ENCODE results near the gene TRPC4AP. TPM values are rescaled to one million over a fixed set of nuclear protein-coding genes. Genes with fewer than 3 reads are reported as not detected.

Gene TRPC4AP
- total RNA-seq, 1 experiment from 2014 or later: 79.0 TPM

- TF ChIP-seq, protein P1, sequence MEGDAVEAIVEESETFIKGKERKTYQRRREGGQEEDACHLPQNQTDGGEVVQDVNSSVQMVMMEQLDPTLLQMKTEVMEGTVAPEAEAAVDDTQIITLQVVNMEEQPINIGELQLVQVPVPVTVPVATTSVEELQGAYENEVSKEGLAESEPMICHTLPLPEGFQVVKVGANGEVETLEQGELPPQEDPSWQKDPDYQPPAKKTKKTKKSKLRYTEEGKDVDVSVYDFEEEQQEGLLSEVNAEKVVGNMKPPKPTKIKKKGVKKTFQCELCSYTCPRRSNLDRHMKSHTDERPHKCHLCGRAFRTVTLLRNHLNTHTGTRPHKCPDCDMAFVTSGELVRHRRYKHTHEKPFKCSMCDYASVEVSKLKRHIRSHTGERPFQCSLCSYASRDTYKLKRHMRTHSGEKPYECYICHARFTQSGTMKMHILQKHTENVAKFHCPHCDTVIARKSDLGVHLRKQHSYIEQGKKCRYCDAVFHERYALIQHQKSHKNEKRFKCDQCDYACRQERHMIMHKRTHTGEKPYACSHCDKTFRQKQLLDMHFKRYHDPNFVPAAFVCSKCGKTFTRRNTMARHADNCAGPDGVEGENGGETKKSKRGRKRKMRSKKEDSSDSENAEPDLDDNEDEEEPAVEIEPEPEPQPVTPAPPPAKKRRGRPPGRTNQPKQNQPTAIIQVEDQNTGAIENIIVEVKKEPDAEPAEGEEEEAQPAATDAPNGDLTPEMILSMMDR (IDR thresholded peaks at IDR 0.05; ENCODE audit: unreplicated experiment): no peak
- intact Hi-C loops (cut with micrococcal nuclease; ENCODE audit: unreplicated experiment): no loop called here
- no peak for DNase-seq
- Mint-ChIP-seq H3K27ac (ENCODE audit: unreplicated experiment) (no peak overlapping the region), H3K4me1 (ENCODE audit: low read depth, unreplicated experiment) (peaks cover 18% of the 10 kb centered on the region), H3K4me3 (ENCODE audit: low read depth, unreplicated experiment) (no peak overlapping the region), H3K36me3 (ENCODE audit: insufficient read depth, unreplicated experiment) (peaks cover 27% of the 10 kb centered on the region), H3K27me3 (ENCODE audit: unreplicated experiment) (peaks cover 40% of the 10 kb centered on the region), H3K9me3 (ENCODE audit: low read depth, unreplicated experiment) (no peaks in the 10 kb centered on the region)
- BruUV-seq (replicated peaks): no TSS peak
- CTCF ChIA-PET: no interaction called here
These were observed 110.1 kb downstream of the TRPC4AP start for GRCh38 chr20:34982270-34983088.

- Mint-ChIP-seq H3K27me3 (ENCODE audit: unreplicated experiment) (peaks cover 41% of the 10 kb centered on the region), H3K4me1 (ENCODE audit: low read depth, unreplicated experiment) (peaks cover 17% of the 10 kb centered on the region)
- no peak for DNase-seq
These were observed 111.9 kb downstream of the TRPC4AP start for GRCh38 chr20:34980543-34981233.

GRCh38 chr20:34979366-34980153, 113.0 kb downstream of the TRPC4AP start:
- no TSS peak for BruUV-seq (replicated peaks)

More at GRCh38 chr20:34980543-34981233, 111.9 kb downstream of the TRPC4AP start:
- Mint-ChIP-seq H3K4me3 (ENCODE audit: low read depth, unreplicated experiment) (no peak overlapping the region), H3K36me3 (ENCODE audit: insufficient read depth, unreplicated experiment) (peaks cover 14% of the 10 kb centered on the region), H3K27ac (ENCODE audit: unreplicated experiment) (no peak overlapping the region), H3K9me3 (ENCODE audit: low read depth, unreplicated experiment) (no peaks in the 10 kb centered on the region)
- CTCF ChIA-PET: no interaction called here
- no TSS peak for BruUV-seq (replicated peaks)
- intact Hi-C loops (cut with micrococcal nuclease; ENCODE audit: unreplicated experiment): no loop called here
- TF ChIP-seq, protein P1 (IDR thresholded peaks at IDR 0.05; ENCODE audit: unreplicated experiment): no peak

More at GRCh38 chr20:34979366-34980153, 113.0 kb downstream of the TRPC4AP start:
- CTCF ChIA-PET: no interaction called here
- peaks cover 5% of the 10 kb centered on the region for H3K36me3 Mint-ChIP-seq (ENCODE audit: insufficient read depth, unreplicated experiment)
- H3K27ac Mint-ChIP-seq (ENCODE audit: unreplicated experiment): no peak overlapping the region
- DNase-seq: no peak
- TF ChIP-seq, protein P1 (IDR thresholded peaks at IDR 0.05; ENCODE audit: unreplicated experiment): no peak
- no peak overlapping the region for H3K4me3 Mint-ChIP-seq (ENCODE audit: low read depth, unreplicated experiment)
- no peaks in the 10 kb centered on the region for H3K9me3 Mint-ChIP-seq (ENCODE audit: low read depth, unreplicated experiment)
- peaks cover 8% of the 10 kb centered on the region for H3K4me1 Mint-ChIP-seq (ENCODE audit: low read depth, unreplicated experiment)
- intact Hi-C loops (cut with micrococcal nuclease; ENCODE audit: unreplicated experiment): no loop called here
- H3K27me3 Mint-ChIP-seq (ENCODE audit: unreplicated experiment): peaks cover 39% of the 10 kb centered on the region
